ENCODE results near the gene PPARD.

PPARD gene

GRCh38 chr6:35318196-35319171 lies 23.9 kb upstream of the PPARD start:
- DNase-seq (ENCODE audit: low read depth in 1 of 2, low spot score in 1 of 2) = no peak
- TF ChIP-seq GABPA (IDR thresholded peaks at IDR 0.05; ENCODE audit: low read depth) (no peak), SPI1 (IDR thresholded peaks at IDR 0.05; ENCODE audit: borderline replicate concordance, low read depth) (no peak), POLR2AphosphoS5 (IDR thresholded peaks at IDR 0.05; ENCODE audit: low read depth) (no peak), REST (IDR thresholded peaks at IDR 0.05; ENCODE audit: insufficient replicate concordance, low read depth) (no peak), CTCF (IDR thresholded peaks at IDR 0.05; ENCODE audit: insufficient read depth, low read length) (no peak)
- Histone ChIP-seq H3K27me3 (ENCODE audit: insufficient read depth, poor library complexity, severe bottlenecking) (no peaks in the 10 kb centered on the region), H3K4me3 (replicated peaks; ENCODE audit: insufficient read depth, low read length) (no peak overlapping the region), H3K27ac (replicated peaks) (no peak overlapping the region)

- no peak overlapping the region for H3K27ac ChIP-seq (replicated peaks)
- no peak for TF ChIP-seq CTCF (IDR thresholded peaks at IDR 0.05; ENCODE audit: insufficient read depth, low read length)
- no peak for TF ChIP-seq GABPA (IDR thresholded peaks at IDR 0.05; ENCODE audit: low read depth)
- TF ChIP-seq POLR2AphosphoS5 (IDR thresholded peaks at IDR 0.05; ENCODE audit: low read depth) = no peak
- TF ChIP-seq SPI1 (IDR thresholded peaks at IDR 0.05; ENCODE audit: borderline replicate concordance, low read depth) = no peak
- TF ChIP-seq REST (IDR thresholded peaks at IDR 0.05; ENCODE audit: insufficient replicate concordance, low read depth) = no peak
- H3K27me3 ChIP-seq (ENCODE audit: insufficient read depth, poor library complexity, severe bottlenecking) = no peaks in the 10 kb centered on the region
- no peak overlapping the region for H3K4me3 ChIP-seq (replicated peaks; ENCODE audit: insufficient read depth, low read length)
- no peak for DNase-seq (ENCODE audit: low read depth in 1 of 2, low spot score in 1 of 2)
These were observed 22.9 kb upstream of the PPARD start for GRCh38 chr6:35319346-35320030.

- DNase-seq (ENCODE audit: low read depth in 1 of 2, low spot score in 1 of 2) = no peak
- Histone ChIP-seq H3K4me3 (replicated peaks; ENCODE audit: insufficient read depth, low read length) (no peak overlapping the region), H3K27ac (replicated peaks) (no peak overlapping the region), H3K27me3 (ENCODE audit: insufficient read depth, poor library complexity, severe bottlenecking) (no peaks in the 10 kb centered on the region)
- TF ChIP-seq SPI1 (IDR thresholded peaks at IDR 0.05; ENCODE audit: borderline replicate concordance, low read depth) = no peak
- TF ChIP-seq CTCF (IDR thresholded peaks at IDR 0.05; ENCODE audit: insufficient read depth, low read length) = no peak
- no peak for TF ChIP-seq GABPA (IDR thresholded peaks at IDR 0.05; ENCODE audit: low read depth)
- no peak for TF ChIP-seq REST (IDR thresholded peaks at IDR 0.05; ENCODE audit: insufficient replicate concordance, low read depth)
- no peak for TF ChIP-seq POLR2AphosphoS5 (IDR thresholded peaks at IDR 0.05; ENCODE audit: low read depth)
These were observed 22.3 kb upstream of the PPARD start for GRCh38 chr6:35320031-35320410.

Measured in HL-60 (cell line).